NOMO-1 (cell line): ENCODE measurements around the gene ZNF438.

Experiments used
- DNase-seq, 2 experiments: peaks; one replicate each; lab custom pipeline; 2025; ENCODE audit not compliant: unreplicated experiment in 2 of 2; lab: John Stamatoyannopoulos, UW

ZNF438 gene

GRCh38 chr10:30830315-30831230 is 201.1 kb downstream of the ZNF438 start:
- no peak for DNase-seq

GRCh38 chr10:30829901-30830300 is 201.8 kb downstream of the ZNF438 start:
- DNase-seq = no peak

- DNase-seq = no peak
Observed at GRCh38 chr10:30828680-30829079, 203.0 kb downstream of the ZNF438 start.

- DNase-seq = no peak
Observed at GRCh38 chr10:30828164-30828563, 203.5 kb downstream of the ZNF438 start.

GRCh38 chr10:30827531-30828120 is 204.0 kb downstream of the ZNF438 start:
- DNase-seq = no peak

GRCh38 chr10:30826679-30827078 is 205.0 kb downstream of the ZNF438 start:
- no peak for DNase-seq

- no peak for DNase-seq
Observed at GRCh38 chr10:30825495-30825894, 206.2 kb downstream of the ZNF438 start.

- DNase-seq = no peak
Observed at GRCh38 chr10:30825022-30825421, 206.6 kb downstream of the ZNF438 start.

- no peak for DNase-seq
Observed at GRCh38 chr10:30823651-30824050, 208.0 kb downstream of the ZNF438 start.

GRCh38 chr10:30822693-30823465 is 208.8 kb downstream of the ZNF438 start:
- DNase-seq = no peak

- DNase-seq = no peak
Observed at GRCh38 chr10:30821994-30822692, 209.5 kb downstream of the ZNF438 start.

- no peak for DNase-seq
Observed at GRCh38 chr10:30821261-30821993, 210.2 kb downstream of the ZNF438 start.

- no peak for DNase-seq
Observed at GRCh38 chr10:30820261-30820991, 211.2 kb downstream of the ZNF438 start.

GRCh38 chr10:30819341-30820181 is 212.1 kb downstream of the ZNF438 start:
- no peak for DNase-seq

- no peak for DNase-seq
Observed at GRCh38 chr10:30818854-30819253, 212.8 kb downstream of the ZNF438 start.

- DNase-seq = no peak
Observed at GRCh38 chr10:30818010-30818660, 213.5 kb downstream of the ZNF438 start.

- DNase-seq = no peak
Observed at GRCh38 chr10:30817541-30817940, 214.1 kb downstream of the ZNF438 start.

GRCh38 chr10:30816820-30817171 is 214.9 kb downstream of the ZNF438 start:
- no peak for DNase-seq
